HG02973 (cell line): ENCODE results near the gene IYD.
"Not testable (repeated sequence)": the region's sequence is repeated elsewhere in the genome, so short reads cannot be mapped to it uniquely, and the experiment has no call there.

Source experiments
- ATAC-seq: cut with Tn5 transposase; IDR thresholded peaks from one replicate; pipeline ENCODE4 v1.9.1; 2021; ENCODE audit warnings: moderate library complexity; ENCODE audit not compliant: unreplicated experiment

The IYD gene

DNA sequence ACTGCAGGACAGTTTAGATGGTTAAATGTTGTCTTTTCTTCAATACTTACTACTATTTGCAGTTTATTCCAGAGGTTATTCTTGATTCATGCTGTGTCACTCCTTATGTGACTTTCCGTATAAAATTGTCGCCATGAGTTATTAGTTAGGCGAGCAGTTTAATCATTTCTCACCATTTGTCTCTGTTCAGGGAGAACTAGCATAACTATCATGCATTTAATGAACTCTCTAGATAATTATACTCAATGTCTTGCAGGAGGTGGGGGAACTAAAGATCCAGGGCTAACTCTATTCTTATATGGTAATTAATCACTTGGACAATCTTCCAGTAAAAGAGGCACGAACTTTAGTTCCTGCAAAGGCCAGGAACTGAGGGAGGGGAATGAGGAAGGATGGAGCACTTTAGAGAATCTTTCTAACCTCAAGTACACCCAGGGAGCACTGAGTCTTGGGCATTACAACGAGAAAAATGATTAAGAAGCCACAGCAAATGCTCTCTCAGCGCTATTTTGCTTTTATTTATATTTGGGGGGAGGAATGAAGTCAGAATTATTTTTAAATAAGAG is 58.3 kb downstream of the IYD start:
- no peak for ATAC-seq

GRCh38 chr6:150427843-150428242 is 59.0 kb downstream of the IYD start:
- ATAC-seq, result no peak

- ATAC-seq, result no peak
These were observed 62.0 kb downstream of the IYD start for GRCh38 chr6:150430815-150431214.

- no peak for ATAC-seq
These were observed 66.5 kb downstream of the IYD start for GRCh38 chr6:150435360-150435759.

DNA sequence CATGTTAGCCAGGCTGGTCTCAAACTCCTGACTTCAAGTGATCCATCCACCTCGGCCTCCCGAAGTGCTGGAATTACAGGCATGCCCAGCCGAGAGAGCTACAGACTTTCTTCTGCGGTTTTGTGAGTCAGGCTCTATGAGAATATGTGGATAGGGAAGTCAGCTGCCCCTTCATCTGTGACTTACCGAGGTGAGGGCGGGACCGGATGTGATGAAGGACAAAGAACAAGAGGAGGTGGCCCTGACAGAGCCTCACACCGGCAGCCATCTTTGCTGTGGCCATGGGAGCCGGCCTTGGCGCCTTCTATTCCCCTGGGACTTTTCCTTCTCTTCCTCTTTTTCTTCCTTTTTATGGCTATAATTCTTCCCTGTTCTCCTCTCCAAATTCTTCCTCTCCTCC is 67.0 kb downstream of the IYD start:
- no peak for ATAC-seq

GRCh38 chr6:150439373-150439772 is 70.6 kb downstream of the IYD start:
- no peak for ATAC-seq

GRCh38 chr6:150443621-150444020 is 74.8 kb downstream of the IYD start:
- ATAC-seq, result no peak

DNA sequence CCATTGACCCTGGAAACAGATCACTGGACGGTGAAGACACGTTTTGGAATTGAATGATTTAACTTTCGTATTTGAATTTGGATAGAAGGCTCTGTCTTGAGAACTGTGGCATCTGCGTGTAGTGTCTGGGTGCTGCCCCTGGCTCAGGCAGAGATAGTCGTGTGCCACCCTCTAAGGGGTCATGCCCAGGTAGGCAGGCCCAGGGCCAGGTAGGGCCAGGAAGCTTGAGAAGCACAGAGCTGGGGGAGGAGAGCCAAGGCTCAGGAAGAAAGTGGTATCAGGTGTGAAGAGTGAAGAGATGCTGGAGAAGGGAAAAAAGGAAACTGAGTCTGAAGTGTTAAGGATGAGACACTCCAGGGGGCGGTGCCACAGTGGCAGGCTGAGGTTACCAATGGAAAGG is 75.5 kb downstream of the IYD start:
- ATAC-seq, result no peak

DNA sequence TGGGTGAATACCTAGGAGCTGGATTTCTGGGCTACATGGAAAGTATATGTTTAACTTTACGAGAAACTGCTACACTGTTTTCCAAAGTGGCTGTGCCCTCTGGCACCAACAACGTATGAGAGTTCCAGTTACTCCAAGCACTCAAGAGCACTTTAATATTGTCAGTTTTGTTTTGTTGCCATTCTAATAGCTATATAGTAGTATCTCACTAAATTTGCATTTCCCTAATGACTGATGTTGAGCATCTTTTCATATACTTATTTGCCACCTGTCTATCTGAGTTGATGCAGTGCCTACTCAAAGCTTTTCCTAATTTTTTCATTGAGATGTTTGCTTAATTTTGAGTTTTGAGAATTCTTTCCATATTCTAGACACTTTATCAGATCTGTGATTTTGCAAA is 76.7 kb downstream of the IYD start:
- no peak for ATAC-seq

DNA sequence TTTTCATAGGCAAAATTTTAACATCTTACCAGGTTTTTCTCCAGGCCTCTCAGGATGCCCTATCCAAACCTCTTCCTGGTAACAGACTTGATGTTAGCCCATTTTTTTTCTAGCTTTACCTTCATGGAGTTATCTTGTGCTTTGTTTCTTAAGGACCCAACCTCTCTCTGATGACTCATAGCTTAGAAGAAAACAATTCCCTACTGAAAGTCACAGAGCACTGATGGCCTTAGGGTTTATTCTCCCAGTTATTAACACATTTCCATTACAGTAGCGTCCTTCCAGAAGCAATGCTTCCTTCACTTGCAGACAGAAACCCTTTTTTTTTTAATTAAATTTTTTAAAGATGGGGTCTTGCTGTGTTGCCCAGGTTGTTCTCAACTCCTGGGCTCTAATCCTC is 79.4 kb downstream of the IYD start:
- ATAC-seq, result no peak

GRCh38 chr6:150449055-150449454 is 80.2 kb downstream of the IYD start:
- ATAC-seq, result not testable (repeated sequence)

DNA sequence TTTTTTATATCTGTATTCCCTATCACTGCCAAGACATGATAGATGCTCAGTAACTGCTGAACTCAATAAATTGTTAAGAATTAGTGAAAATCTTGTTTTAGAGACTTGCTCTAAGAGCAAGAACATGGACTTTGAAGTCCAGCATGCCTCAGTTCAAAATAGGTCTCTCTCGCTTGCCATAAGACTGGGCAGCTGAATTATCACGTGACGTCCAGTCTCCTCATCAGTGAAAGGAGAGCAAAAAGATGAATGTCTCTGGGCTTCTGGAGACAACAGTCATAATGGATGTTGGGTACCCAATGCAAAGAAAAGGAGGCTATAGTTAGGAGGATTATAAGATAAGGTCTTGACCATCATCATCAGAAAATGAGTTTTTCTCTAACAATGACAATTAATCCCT is 82.1 kb downstream of the IYD start:
- ATAC-seq, result no peak

GRCh38 chr6:150451807-150452427 is 83.1 kb downstream of the IYD start:
- no peak for ATAC-seq

- ATAC-seq, result no peak
These were observed 83.8 kb downstream of the IYD start for GRCh38 chr6:150452428-150453243.

DNA sequence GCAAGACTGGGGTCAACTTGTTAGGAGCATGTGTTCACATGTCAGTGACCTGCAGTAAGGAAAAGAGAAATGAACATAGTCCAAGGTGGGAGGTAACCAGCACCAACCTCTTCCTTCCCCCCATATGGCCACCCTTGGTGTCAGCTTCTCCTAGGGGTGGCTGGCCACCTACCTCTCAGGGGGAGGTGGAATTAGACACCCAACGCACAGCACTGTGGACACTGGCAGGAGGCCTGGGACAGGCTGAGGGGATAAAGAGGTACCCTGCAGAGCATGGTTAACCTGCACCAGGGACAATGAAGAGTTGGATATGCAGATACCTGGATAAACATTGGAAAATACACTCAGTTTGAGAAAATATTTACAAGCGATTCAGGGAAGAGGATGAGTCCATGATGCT is 84.5 kb downstream of the IYD start:
- no peak for ATAC-seq
